ENCODE data around the gene SWAP70. TPM values are rescaled to one million over a fixed set of nuclear protein-coding genes. Genes with fewer than 3 reads are reported as not detected.

The SWAP70 gene
- total RNA-seq, 2 donors from 2014 or later, result 28.8 to 30.7 TPM

GRCh38 chr11:9758637-9759518 is 95.0 kb downstream of the SWAP70 start:
- no peaks in the 10 kb centered on the region for H3K27me3 Mint-ChIP-seq (ENCODE audit: insufficient read depth)
- peaks cover under 1% of the 10 kb centered on the region for H3K4me1 ChIP-seq (ENCODE audit: control insufficient read depth, insufficient read depth, low read length)

GRCh38 chr11:9759519-9760192 is 95.8 kb downstream of the SWAP70 start:
- TF ChIP-seq CTCF (conservative IDR thresholded peaks at IDR 0.05), result no peak
- Histone ChIP-seq H3K36me3 (ENCODE audit: control insufficient read depth, insufficient read depth, low read length) (no peaks in the 10 kb centered on the region), H3K9me3 (ENCODE audit: control insufficient read depth, low read length) (no peaks in the 10 kb centered on the region), H3K27ac (ENCODE audit: low read depth, low read length) (no peak overlapping the region), H3K9ac (ENCODE audit: extremely low read depth, low read length, poor library complexity, severe bottlenecking) (no peak overlapping the region), H3K4me1 (ENCODE audit: control insufficient read depth, insufficient read depth, low read length) (peaks cover 7% of the 10 kb centered on the region), H3K27me3 (ENCODE audit: control insufficient read depth, insufficient read depth, low read length, poor library complexity, severe bottlenecking) (no peaks in the 10 kb centered on the region), H3K4me3 (ENCODE audit: low read length) (no peak overlapping the region)
- Mint-ChIP-seq H3K9me3 (no peaks in the 10 kb centered on the region), H3K36me3 (ENCODE audit: low read depth) (no peaks in the 10 kb centered on the region), H3K4me1 (peaks cover 14% of the 10 kb centered on the region), H3K27me3 (ENCODE audit: insufficient read depth) (no peaks in the 10 kb centered on the region), H3K4me3 (peak overlapping the region; percentile 58), H3K27ac (peak overlapping the region; percentile 77)
- DNase-seq, result no peak
- WGBS, 2 experiments (ENCODE audit: insufficient coverage in 1 of 2, insufficient read length in 1 of 2), result 95 to 96% methylated on average over 10 of the region's 10 CpGs

More at GRCh38 chr11:9758637-9759518, 95.0 kb downstream of the SWAP70 start:
- H3K27me3 ChIP-seq (ENCODE audit: control insufficient read depth, insufficient read depth, low read length, poor library complexity, severe bottlenecking), result no peaks in the 10 kb centered on the region
- H3K27ac ChIP-seq (ENCODE audit: low read depth, low read length), result no peak overlapping the region
- WGBS, 2 experiments (ENCODE audit: insufficient coverage in 1 of 2, insufficient read length in 1 of 2), result 44 to 47% methylated on average over 16 to 58 of the region's 58 CpGs
- Mint-ChIP-seq H3K36me3 (ENCODE audit: low read depth) (no peaks in the 10 kb centered on the region), H3K4me1 (peaks cover 9% of the 10 kb centered on the region), H3K4me3 (peak overlapping the region; percentile 58), H3K9me3 (no peaks in the 10 kb centered on the region), H3K27ac (peak overlapping the region; percentile 77)
- peak overlapping the region; percentile 75 for H3K4me3 ChIP-seq (ENCODE audit: low read length)
- peak overlapping the region; percentile 54 for H3K9ac ChIP-seq (ENCODE audit: extremely low read depth, low read length, poor library complexity, severe bottlenecking)
- no peak for TF ChIP-seq CTCF (conservative IDR thresholded peaks at IDR 0.05)
- H3K9me3 ChIP-seq (ENCODE audit: control insufficient read depth, low read length), result no peaks in the 10 kb centered on the region
- H3K36me3 ChIP-seq (ENCODE audit: control insufficient read depth, insufficient read depth, low read length), result no peaks in the 10 kb centered on the region
- peak; percentile 84 for DNase-seq

- Mint-ChIP-seq H3K36me3 (ENCODE audit: low read depth) (no peaks in the 10 kb centered on the region), H3K27ac (no peak overlapping the region), H3K9me3 (no peaks in the 10 kb centered on the region), H3K27me3 (ENCODE audit: insufficient read depth) (no peaks in the 10 kb centered on the region), H3K4me3 (no peak overlapping the region), H3K4me1 (peaks cover 19% of the 10 kb centered on the region)
- WGBS, 2 experiments (ENCODE audit: insufficient coverage in 1 of 2, insufficient read length in 1 of 2), result 96 to 100% methylated on average over 2 to 3 of the region's 3 CpGs
- no peak overlapping the region for H3K27ac ChIP-seq (ENCODE audit: low read depth, low read length)
- H3K9ac ChIP-seq (ENCODE audit: extremely low read depth, low read length, poor library complexity, severe bottlenecking), result no peak overlapping the region
- DNase-seq, result no peak
- peaks cover 7% of the 10 kb centered on the region for H3K4me1 ChIP-seq (ENCODE audit: control insufficient read depth, insufficient read depth, low read length)
- H3K36me3 ChIP-seq (ENCODE audit: control insufficient read depth, insufficient read depth, low read length), result no peaks in the 10 kb centered on the region
- no peak for TF ChIP-seq CTCF (conservative IDR thresholded peaks at IDR 0.05)
- no peaks in the 10 kb centered on the region for H3K9me3 ChIP-seq (ENCODE audit: control insufficient read depth, low read length)
- no peaks in the 10 kb centered on the region for H3K27me3 ChIP-seq (ENCODE audit: control insufficient read depth, insufficient read depth, low read length, poor library complexity, severe bottlenecking)
- no peak overlapping the region for H3K4me3 ChIP-seq (ENCODE audit: low read length)
These were observed 96.3 kb downstream of the SWAP70 start for GRCh38 chr11:9760193-9760575.
